GM18907 (cell line): ENCODE data around the gene CHDH.

Experiments
- ATAC-seq: cut with Tn5 transposase; IDR thresholded peaks from one replicate; pipeline ENCODE4 v1.9.1; 2021; ENCODE audit warnings: mild to moderate bottlenecking, moderate library complexity; ENCODE audit not compliant: unreplicated experiment

Gene CHDH

GRCh38 chr3:53856964-53857363 is 10.7 kb upstream of the CHDH start:
- no peak for ATAC-seq

- no peak for ATAC-seq
Observed at GRCh38 chr3:53850895-53851294, 4.7 kb upstream of the CHDH start.

DNA sequence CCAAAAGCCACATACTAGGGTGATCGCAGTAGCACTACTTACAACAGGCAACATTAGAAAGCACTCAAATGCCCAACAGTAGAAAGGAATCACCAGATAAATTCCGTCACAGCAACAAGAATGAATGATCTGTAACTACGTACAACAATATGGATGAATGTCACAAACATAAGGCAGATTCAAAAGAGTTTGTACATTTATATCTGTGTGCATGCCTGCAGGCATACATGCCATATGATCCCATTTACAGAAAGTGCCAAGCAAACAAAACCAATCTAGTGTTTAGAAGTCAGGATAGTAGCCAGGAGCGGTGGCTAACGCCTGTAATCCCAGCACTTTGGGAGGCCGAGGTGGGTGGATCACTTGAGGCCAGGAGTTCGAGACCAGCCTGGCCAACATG is 3.7 kb upstream of the CHDH start:
- ATAC-seq: no peak

GRCh38 chr3:53846851-53847155 is 584 bp upstream of the CHDH start:
- ATAC-seq: no peak

DNA sequence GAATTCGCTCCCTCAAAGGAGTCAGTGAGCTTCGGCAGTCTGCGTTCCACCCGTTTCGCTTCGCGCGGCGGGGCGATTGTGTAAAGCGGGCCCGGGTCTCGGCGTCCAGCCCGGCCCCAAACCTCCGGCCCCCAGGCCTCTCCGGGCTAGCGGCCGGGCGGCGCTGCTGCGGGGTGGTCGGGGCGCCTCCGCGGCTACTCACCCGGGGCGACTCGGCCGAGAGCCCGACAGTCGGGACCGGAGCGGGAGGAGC is 412 bp downstream of the CHDH start:
- peak; percentile 1 for ATAC-seq

DNA sequence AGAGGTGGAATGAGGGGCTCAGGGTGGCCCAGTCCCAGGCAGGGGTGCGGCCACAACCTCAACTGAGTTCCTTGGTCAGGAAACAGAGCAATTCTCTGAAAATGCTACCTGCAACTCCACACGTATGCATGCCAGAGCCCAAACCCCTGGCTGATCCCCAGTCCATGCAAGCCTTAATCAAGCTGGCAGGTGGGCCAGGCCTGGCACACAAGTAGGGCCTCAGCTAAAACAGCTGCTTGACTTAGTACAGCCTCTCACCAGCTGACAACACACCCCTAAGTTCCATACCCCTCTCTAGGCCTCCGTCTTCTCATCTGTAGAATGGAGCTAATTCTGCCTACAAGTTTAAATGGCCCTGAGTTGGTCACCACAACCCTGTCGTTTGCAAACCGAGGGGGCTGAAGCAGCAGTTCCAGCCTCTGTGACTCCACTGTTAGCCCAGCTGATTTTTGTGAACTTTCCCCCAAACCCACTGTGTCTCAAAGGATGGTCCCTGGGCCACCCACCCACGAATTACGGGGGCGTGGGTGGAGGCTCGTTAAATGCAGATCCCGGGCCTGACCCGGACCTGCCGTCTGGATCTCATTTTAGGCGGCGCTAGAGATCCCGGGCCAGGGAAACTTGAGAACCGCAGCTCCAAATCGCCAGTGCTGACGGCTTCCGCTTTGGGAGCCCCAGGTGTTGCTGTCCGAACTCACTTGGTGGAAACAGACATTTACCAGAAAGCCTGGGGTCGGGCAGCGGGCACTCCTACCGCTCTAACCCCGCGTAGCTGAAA is 927 bp downstream of the CHDH start:
- peak; percentile 12 for ATAC-seq

GRCh38 chr3:53844262-53845102 is 1.7 kb downstream of the CHDH start:
- peak; percentile 10 for ATAC-seq

- peak; percentile 57 for ATAC-seq
Observed at GRCh38 chr3:53843195-53844177, 2.7 kb downstream of the CHDH start.

DNA sequence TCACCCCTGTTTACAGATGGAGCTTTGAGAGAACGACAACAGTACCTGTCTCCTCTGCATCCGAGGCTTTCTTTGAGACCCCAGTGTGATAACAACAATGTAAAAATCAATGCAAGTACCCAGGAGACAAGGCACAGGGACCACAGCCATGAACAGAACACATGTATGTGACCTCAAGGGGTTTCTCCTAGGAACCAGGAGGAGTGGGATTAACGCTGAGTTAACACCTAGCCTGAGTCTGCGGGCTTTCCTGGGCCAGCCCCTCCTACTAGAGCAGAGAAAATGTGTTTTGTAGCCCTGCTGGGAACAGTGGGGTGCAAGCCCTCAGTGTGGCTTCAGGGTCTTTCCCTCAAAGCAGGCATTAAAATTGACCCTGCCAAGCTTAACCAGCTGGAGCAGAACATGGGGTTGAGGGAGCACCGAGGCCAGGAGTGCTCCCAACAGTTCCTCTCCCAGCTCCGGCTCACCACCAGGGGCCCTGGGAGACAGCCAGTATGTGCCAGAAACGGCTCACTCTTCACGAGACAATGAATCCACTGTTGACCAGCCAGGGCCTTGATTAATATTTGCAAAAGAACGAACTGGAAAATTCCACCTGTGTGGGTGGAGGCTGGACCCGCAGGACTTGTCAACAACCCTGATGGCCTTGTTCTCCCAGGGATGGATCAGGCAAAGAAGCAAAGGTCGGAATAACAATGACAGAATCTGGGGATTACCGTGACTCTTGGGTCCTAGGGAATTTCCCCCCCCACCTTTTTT is 3.6 kb downstream of the CHDH start:
- no peak for ATAC-seq

DNA sequence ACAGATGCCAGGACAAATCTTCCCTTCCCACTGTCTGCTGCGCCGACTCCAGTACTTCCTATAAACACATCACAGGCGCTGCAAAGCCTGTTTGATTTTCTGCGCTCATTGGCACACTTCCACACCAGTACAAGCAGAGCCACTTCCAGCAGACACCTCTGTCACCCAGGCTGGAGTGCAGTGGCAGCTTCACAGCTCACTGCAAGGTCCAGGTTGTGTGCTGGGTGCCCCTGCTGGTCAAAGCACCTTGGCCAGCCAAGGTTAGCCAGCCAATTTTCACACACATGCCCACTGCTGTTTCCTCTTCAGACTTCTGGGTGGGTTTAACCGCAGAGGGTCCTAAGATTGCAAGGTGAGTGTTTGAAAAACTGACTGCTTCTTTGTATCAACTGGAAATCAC is 4.9 kb downstream of the CHDH start:
- ATAC-seq: no peak

GRCh38 chr3:53837331-53837730 is 8.9 kb downstream of the CHDH start:
- no peak for ATAC-seq

GRCh38 chr3:53836084-53836872 is 9.9 kb downstream of the CHDH start:
- no peak for ATAC-seq

- no peak for ATAC-seq
Observed at GRCh38 chr3:53835257-53835656, 11.0 kb downstream of the CHDH start.

- ATAC-seq: no peak
Observed at GRCh38 chr3:53834429-53835095, 11.7 kb downstream of the CHDH start.

DNA sequence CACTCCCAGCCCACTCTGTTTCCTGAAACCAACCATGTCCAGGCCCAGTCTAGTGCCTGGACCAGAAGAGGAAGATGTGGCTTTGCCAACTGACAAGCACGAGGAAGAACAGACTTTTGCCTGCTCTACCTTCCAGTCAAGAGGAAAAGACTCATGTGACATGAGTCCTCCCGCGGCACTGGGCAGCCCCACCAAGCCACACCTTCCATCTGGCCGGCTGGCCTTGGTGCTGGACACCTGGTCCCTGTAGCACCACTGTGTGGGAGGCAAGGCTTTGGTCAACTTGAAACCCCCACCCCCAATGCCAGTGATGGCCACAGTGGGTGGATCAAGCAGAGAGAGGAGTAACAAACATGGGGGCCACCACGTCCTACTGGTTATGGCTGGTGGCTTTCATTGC is 12.5 kb downstream of the CHDH start:
- no peak for ATAC-seq

- no peak for ATAC-seq
Observed at GRCh38 chr3:53833053-53833645, 13.1 kb downstream of the CHDH start.

- ATAC-seq: no peak
Observed at GRCh38 chr3:53830944-53831343, 15.3 kb downstream of the CHDH start.

GRCh38 chr3:53829605-53830004 is 16.6 kb downstream of the CHDH start:
- ATAC-seq: no peak

DNA sequence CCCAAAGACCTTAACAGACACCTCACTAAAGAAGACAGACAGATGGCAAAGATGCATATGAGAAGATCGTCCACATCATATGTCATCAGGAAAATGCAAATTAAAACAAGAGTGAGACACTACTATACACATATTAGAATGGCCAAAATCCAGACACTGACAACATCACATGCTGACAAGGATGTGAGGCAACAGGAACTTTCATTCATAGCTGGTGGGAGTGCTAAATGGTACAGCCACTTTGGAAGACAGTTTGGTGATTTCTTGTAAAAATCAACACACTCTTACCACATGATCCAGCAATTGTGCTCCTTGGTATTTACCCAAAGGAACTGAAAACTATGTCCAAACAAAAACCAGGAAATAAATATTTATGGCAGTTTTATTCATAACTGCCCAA is 17.6 kb downstream of the CHDH start:
- no peak for ATAC-seq
